Activated CD4-positive, alpha-beta T cell treated with anti-CD3 and anti-CD28 coated beads, Interleukin-2, amount 10 ng/mL, durations not matched to agents 7 days and 5 days (primary cell): ENCODE data around the gene TSPOAP1. TPM values are rescaled to one million over a fixed set of nuclear protein-coding genes. Genes with fewer than 3 reads are reported as not detected.

Experiments
- CTCF ChIA-PET: fragments of 350-600 bp; sonication (Branson Sonifier 250); formaldehyde crosslinking; loops from one replicate; lab custom pipeline; 2021; ENCODE audit warnings: antibody characterized with exemption; lab: Charles Lee
- POLR2A ChIA-PET: fragments of 350-600 bp; sonication (Branson Sonifier 250); formaldehyde crosslinking; loops from one replicate; lab custom pipeline; 2021; ENCODE audit warnings: antibody characterized with exemption; lab: Charles Lee
- DNase-seq: peaks from one replicate; pipeline ENCODE4 v3.0.0-alpha.2; 2020
- H3K27ac Mint-ChIP-seq: one replicate; pipeline ENCODE4 v1.8.0; 2021; ENCODE audit warnings: mild to moderate bottlenecking, moderate library complexity, mixed read lengths
- H3K27me3 Mint-ChIP-seq: one replicate; pipeline ENCODE4 v1.8.0; 2021; ENCODE audit warnings: mixed read lengths
- H3K36me3 Mint-ChIP-seq: one replicate; pipeline ENCODE4 v1.8.0; 2021; ENCODE audit warnings: low read depth, mixed read lengths
- H3K4me1 Mint-ChIP-seq: one replicate; pipeline ENCODE4 v1.8.0; 2021; ENCODE audit warnings: mixed read lengths
- H3K4me3 Mint-ChIP-seq: one replicate; pipeline ENCODE4 v1.8.0; 2021; ENCODE audit warnings: mild to moderate bottlenecking, moderate library complexity, mixed read lengths
- H3K9me3 Mint-ChIP-seq: one replicate; pipeline ENCODE4 v1.8.0; 2021; ENCODE audit warnings: mixed read lengths
- total RNA-seq, 2 experiments: library from RNA; stranded (reverse); gene quantifications; one replicate each; pipeline ENCODE4 v1.2.3, GENCODE V29; 2021

Gene TSPOAP1
- total RNA-seq, 2 experiments from 2014 or later = 44.1 to 57.5 TPM

DNA sequence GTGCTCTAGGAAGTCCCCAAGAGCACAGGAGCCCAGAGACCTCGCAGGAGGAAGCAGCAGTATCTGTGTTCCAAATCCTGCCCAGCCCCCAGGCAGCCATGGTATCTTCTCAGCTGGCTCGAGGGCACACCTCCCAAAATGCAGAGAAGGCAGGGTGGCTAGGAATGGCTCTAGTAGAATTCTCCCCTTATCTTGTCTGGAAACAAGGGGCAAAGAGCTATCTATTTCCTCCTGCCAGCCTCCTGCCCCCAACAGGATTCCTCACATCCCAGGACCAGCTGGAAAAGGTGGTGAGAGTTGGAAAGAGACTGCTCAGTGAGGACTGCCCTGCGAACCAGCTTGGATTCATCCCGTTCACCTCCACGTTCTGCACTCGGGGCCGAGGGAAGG lies 8.6 kb upstream of the TSPOAP1 start:
- H3K27ac Mint-ChIP-seq = peak overlapping the region; percentile 99
- H3K4me1 Mint-ChIP-seq = peaks cover 30% of the 10 kb centered on the region
- no peaks in the 10 kb centered on the region for H3K27me3 Mint-ChIP-seq
- H3K9me3 Mint-ChIP-seq = no peaks in the 10 kb centered on the region
- DNase-seq = peak; percentile 69
- peaks cover 59% of the 10 kb centered on the region for H3K36me3 Mint-ChIP-seq
- H3K4me3 Mint-ChIP-seq = peak overlapping the region; percentile 93
- ChIA-PET CTCF (interaction anchor here (0.8 to 5.0 kb wide), 9 partner anchors 9 to 118 kb away, joined by 3 to 26 read pairs (median 4); partner anchors contain the start of genes MKS1, SUPT4H1 and TSPOAP1), POLR2A (interaction anchor here (1.5 to 10.3 kb wide), 5 partner anchors 7 to 76 kb away, joined by 3 to 244 read pairs (median 66); partner anchors contain the start of genes SUPT4H1 and TSPOAP1)

DNA sequence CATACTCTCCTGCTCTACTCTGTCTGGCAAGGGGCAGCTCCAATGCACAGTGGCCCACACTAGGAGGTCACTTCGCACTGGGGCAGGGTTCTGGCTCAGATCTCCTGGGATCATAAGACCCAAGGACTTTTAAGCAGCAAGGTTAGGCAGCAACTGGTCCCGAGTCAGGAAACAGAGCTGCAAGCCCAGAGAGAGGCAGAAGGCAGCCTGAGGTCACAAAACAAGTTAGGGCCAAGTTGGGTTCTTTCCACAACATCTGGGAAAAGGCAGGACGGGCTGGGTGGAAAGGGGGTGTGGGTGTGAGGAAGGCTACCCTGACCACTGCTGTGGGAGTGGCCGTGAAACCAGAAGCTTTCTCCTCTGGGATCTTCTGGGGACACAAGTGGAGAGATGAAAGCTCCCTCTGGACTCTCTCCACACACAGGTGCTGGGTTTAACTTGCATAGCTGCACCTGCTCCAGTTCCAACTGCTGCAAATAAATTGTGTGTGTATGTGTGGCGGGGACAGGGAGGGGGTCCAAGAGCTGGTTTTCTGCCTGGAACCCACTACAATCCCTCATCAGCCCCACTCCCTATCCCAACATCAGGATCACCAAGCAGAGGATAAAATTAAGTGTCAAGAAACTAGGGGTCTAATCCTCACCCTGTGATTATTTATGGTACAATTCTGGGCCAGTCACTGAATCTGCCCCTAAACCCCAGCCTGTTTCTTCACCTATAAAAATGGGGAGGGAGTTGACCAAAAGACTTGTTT lies 8.0 kb upstream of the TSPOAP1 start:
- CTCF ChIA-PET = interaction anchor here (0.5 to 5.0 kb wide), 12 partner anchors 7 to 1414 kb away, joined by 3 to 26 read pairs (median 3); partner anchors contain the start of genes HSF5, SUPT4H1 and TSPOAP1
- Mint-ChIP-seq H3K4me3 (peak overlapping the region; percentile 93), H3K27me3 (no peaks in the 10 kb centered on the region), H3K9me3 (no peaks in the 10 kb centered on the region), H3K27ac (peak overlapping the region; percentile 99), H3K36me3 (peaks cover 59% of the 10 kb centered on the region), H3K4me1 (peaks cover 25% of the 10 kb centered on the region)
- DNase-seq = no peak
- POLR2A ChIA-PET = interaction anchor here (0.7 to 10.3 kb wide), 7 partner anchors 7 to 1501 kb away, joined by 3 to 244 read pairs (median 7); partner anchors contain the start of genes SUPT4H1 and TSPOAP1

DNA sequence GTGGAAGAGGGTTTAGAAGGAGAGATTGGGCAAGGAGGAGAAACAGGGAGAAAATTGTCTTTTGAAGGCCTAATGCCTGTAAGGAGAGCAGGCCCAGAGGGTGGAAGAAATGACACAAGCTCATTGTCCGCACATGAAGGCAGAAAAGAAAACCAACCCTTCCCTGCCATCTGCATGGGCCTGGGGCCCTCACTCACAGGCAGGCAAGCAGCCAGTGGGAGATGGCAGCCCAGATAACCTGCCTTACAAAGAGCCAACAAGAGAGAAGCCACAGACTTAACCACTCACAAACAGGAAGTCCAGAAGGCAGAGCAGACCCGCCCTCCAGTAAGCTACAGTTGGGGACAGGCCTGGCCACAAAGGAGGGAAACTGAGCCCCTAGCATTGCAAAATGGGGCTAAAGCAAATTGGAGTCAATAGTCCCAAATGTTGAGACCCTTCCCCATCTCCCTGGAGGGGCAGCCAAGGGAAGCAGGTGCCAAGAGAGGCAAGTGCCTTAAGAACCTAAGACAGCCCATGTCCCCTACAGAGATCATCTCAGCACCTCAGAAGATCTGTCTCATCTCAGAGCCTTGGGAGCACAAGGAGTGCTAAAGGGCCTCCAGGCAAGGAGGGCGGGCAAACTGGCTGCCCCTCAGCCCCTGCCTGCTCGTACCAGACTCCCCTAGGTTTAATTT lies 7.3 kb upstream of the TSPOAP1 start:
- peaks cover 24% of the 10 kb centered on the region for H3K4me1 Mint-ChIP-seq

DNA sequence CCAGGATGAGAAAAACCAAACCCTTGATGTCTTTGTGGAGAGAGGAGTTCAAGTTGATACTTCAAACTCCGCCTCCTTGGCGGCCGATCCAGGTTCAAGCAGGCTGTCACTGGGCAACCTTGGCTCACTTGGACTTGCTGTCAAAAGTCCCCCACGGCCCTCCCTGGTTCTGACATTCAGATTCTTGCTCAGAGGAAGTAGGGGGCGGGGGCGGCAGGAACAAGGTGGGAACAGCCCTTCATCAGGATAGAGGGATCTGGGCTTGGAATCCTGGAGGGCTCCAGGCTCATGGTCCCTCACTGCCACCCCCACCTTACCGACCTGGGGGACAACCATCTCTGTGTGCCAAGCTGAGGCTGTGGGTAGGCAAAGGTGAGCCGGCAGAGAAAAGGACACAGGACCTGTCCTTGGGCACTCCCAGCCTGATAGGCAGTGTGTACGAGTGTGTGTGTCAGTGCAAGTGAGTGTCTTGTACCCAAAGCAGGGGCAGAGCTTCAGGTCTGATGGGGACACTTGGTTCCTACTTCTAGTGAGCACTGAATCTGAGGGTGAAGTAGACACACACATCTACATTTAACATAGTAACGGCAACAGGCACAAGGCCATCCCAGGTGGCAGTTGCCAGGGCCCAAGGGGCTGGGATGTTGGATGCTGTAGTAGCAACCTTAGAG lies 6.6 kb upstream of the TSPOAP1 start:
- ChIA-PET POLR2A (interaction anchor here (0.9 to 10.3 kb wide), 6 partner anchors 8 to 1503 kb away, joined by 4 to 244 read pairs (median 36); partner anchors contain the start of genes SUPT4H1 and TSPOAP1), CTCF (interaction anchor here (0.6 to 3.6 kb wide), 6 partner anchors 9 to 296 kb away, joined by 3 to 20 read pairs (median 4); partner anchors contain the start of genes HSF5 and SUPT4H1)
- Mint-ChIP-seq H3K4me3 (peak overlapping the region; percentile 93), H3K27ac (peak overlapping the region; percentile 99), H3K36me3 (peaks cover 62% of the 10 kb centered on the region), H3K4me1 (peaks cover 18% of the 10 kb centered on the region), H3K27me3 (no peaks in the 10 kb centered on the region), H3K9me3 (no peaks in the 10 kb centered on the region)
- DNase-seq = peak; percentile 55

More for the DNA sequence above, 7.3 kb upstream of the TSPOAP1 start:
- peaks cover 62% of the 10 kb centered on the region for H3K36me3 Mint-ChIP-seq
- H3K27ac Mint-ChIP-seq = peak overlapping the region; percentile 99
- CTCF ChIA-PET = interaction anchor here (0.5 to 5.0 kb wide), 10 partner anchors 8 to 1413 kb away, joined by 3 to 26 read pairs (median 4); partner anchors contain the start of genes HSF5 and SUPT4H1
- POLR2A ChIA-PET = interaction anchor here (0.7 to 10.3 kb wide), 7 partner anchors 8 to 1502 kb away, joined by 4 to 244 read pairs (median 7); partner anchors contain the start of genes SUPT4H1 and TSPOAP1
- H3K9me3 Mint-ChIP-seq = no peaks in the 10 kb centered on the region
- peak; percentile 90 for DNase-seq
- no peaks in the 10 kb centered on the region for H3K27me3 Mint-ChIP-seq
- H3K4me3 Mint-ChIP-seq = peak overlapping the region; percentile 93

DNA sequence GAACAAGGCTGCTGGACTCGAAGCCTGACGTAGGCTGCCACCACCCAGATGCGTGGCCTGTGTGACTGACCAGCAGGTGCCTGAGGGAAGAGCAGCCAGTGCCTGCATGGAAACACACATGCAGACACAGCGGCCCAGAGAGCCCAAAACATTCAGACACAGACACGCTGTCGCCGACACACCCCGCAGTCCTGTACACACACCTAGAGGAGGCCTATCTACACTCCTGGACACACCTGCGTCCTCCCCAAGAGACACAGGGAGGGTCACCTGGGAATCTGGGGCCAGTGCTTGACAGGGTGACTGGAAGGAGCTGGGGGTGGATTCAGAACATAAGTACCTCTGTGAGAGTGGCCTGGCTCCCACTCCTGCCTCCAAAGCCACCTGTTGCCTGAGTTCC lies 6.1 kb upstream of the TSPOAP1 start:
- CTCF ChIA-PET = interaction anchor here (1.1 to 3.6 kb wide), 4 partner anchors 9 to 81 kb away, joined by 3 to 20 read pairs (median 6); partner anchors contain the start of gene SUPT4H1
- peak overlapping the region; percentile 93 for H3K4me3 Mint-ChIP-seq
- no peaks in the 10 kb centered on the region for H3K9me3 Mint-ChIP-seq
- H3K4me1 Mint-ChIP-seq = peaks cover 17% of the 10 kb centered on the region
- no peak for DNase-seq
- peak overlapping the region; percentile 99 for H3K27ac Mint-ChIP-seq
- no peaks in the 10 kb centered on the region for H3K27me3 Mint-ChIP-seq
- POLR2A ChIA-PET = interaction anchor here (1.3 to 9.1 kb wide), 4 partner anchors 9 to 328 kb away, joined by 3 to 244 read pairs (median 36); partner anchors contain the start of genes SRSF1 and SUPT4H1
- peaks cover 61% of the 10 kb centered on the region for H3K36me3 Mint-ChIP-seq

DNA sequence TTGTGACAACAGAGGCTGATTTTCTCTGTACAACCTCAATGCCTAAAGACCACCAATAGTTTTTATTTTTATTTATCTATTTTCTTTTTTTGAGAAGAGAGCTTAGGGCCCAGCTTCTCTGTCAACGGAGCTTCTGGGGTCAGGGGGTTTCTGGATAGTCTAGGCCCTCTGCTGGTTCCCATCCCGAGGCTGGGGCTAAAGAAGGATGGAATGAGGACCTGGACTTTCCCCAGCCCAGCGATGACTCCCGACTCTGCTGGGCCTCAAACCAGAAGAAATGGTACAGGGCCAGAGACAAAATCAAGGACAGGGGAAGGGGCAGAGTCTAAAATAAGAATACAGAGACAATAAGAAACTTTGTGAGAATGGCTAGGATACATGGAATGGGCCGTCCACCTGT lies 5.7 kb upstream of the TSPOAP1 start:
- peak overlapping the region; percentile 99 for H3K27ac Mint-ChIP-seq
- H3K4me1 Mint-ChIP-seq = peaks cover 21% of the 10 kb centered on the region
- CTCF ChIA-PET = interaction anchor here (1.2 to 3.6 kb wide), 3 partner anchors 10 to 17 kb away, joined by 3 to 20 read pairs (median 6); no protein-coding TSS in a partner anchor
- DNase-seq = no peak
- H3K27me3 Mint-ChIP-seq = no peaks in the 10 kb centered on the region
- H3K4me3 Mint-ChIP-seq = peak overlapping the region; percentile 93
- H3K9me3 Mint-ChIP-seq = no peaks in the 10 kb centered on the region
- peaks cover 61% of the 10 kb centered on the region for H3K36me3 Mint-ChIP-seq
- POLR2A ChIA-PET = interaction anchor here (1.3 to 9.1 kb wide), 3 partner anchors 9 to 327 kb away, joined by 3 to 244 read pairs (median 5); partner anchors contain the start of genes SRSF1 and SUPT4H1

DNA sequence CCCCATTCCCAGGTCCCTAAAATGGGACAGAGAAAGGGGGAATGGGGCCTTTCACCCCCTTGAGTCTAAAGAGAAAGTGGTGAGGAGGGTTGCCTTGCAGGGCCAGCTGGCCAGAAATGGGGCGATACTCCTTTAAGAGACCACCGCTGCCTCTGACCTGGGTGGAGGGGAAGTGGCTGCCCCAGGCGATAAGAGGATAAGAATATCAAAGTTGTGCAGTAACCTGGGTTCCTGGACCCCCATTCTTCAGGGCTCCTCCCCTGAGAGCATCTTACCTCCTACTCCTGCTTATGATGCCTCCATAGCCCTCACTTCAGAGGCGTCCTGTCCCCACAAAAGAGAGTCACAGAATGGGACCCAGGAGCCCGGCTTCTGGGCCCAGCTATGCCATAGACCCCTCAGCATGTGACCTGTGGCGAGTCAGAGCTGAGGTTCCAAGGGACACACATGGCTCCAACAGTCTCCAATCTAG lies 5.2 kb upstream of the TSPOAP1 start:
- H3K4me1 Mint-ChIP-seq = peaks cover 26% of the 10 kb centered on the region
- no peaks in the 10 kb centered on the region for H3K9me3 Mint-ChIP-seq
- CTCF ChIA-PET = interaction anchor here (1.2 to 3.6 kb wide), 3 partner anchors 10 to 17 kb away, joined by 3 to 20 read pairs (median 6); no protein-coding TSS in a partner anchor
- POLR2A ChIA-PET = interaction anchor here (0.6 to 9.1 kb wide), 5 partner anchors 10 to 1049 kb away, joined by 3 to 244 read pairs (median 5); partner anchors contain the start of genes RNF43, SRSF1 and SUPT4H1
- peak; percentile 47 for DNase-seq
- H3K27me3 Mint-ChIP-seq = no peaks in the 10 kb centered on the region
- peak overlapping the region; percentile 99 for H3K27ac Mint-ChIP-seq
- peak overlapping the region; percentile 93 for H3K4me3 Mint-ChIP-seq
- peaks cover 61% of the 10 kb centered on the region for H3K36me3 Mint-ChIP-seq

DNA sequence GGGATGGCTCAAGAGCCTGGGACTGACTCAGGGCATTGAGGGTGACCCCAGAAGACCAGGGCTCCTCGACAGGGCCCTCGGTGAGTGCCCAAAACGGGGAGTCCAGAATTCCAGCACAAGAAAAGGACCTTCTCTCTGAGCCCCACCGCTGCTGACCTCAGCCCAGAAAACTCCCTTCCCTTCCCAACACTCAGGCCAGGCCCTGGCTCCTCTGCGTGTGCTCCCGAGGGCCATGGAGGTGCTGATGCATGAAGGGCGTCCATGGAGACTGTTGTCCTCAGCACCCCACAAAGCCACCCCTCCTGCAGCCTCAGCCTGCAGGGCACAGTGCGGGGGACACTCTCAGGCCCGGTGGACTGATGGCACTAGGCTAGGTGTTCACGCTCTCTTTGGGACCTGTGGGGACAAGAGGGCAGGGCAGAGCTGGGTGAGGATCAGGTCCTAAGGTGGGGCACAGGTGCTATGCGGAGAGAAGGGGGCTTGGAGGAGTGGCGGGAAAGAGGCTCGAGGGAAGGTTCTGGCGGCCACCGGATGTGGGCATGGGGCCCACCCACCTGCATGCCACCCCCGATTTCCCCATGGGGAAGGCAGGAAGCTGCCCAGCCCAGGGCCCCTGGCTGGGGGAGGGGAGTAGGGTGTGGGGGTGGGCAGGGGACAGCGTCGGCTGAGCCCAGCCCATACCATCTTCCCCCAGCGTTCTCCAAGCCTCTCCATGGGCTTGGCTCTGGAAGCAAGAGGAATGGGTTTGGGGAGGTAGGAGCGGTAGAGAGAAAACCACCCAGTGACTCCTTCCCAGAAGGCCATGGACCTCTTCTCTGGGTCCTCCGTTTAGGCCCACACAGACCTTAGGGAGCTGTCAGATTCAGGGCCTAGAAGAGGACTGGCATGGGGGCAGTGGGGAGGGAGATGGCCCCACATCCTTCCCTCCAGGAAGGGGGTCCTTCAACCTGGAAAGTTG lies 4.5 kb upstream of the TSPOAP1 start:
- POLR2A ChIA-PET = interaction anchor here (0.6 to 9.1 kb wide), 9 partner anchors 11 to 1497 kb away, joined by 3 to 244 read pairs (median 5); partner anchors contain the start of genes RNF43, SRSF1 and SUPT4H1
- no peaks in the 10 kb centered on the region for H3K9me3 Mint-ChIP-seq
- H3K4me3 Mint-ChIP-seq = peak overlapping the region; percentile 93
- peaks cover 33% of the 10 kb centered on the region for H3K4me1 Mint-ChIP-seq
- H3K27me3 Mint-ChIP-seq = no peaks in the 10 kb centered on the region
- CTCF ChIA-PET = interaction anchor here (1.2 to 3.6 kb wide), 6 partner anchors 10 to 19 kb away, joined by 3 to 20 read pairs (median 6); partner anchors contain the start of gene SUPT4H1
- peak overlapping the region; percentile 99 for H3K27ac Mint-ChIP-seq
- peaks cover 55% of the 10 kb centered on the region for H3K36me3 Mint-ChIP-seq
- DNase-seq = peak; percentile 65

DNA sequence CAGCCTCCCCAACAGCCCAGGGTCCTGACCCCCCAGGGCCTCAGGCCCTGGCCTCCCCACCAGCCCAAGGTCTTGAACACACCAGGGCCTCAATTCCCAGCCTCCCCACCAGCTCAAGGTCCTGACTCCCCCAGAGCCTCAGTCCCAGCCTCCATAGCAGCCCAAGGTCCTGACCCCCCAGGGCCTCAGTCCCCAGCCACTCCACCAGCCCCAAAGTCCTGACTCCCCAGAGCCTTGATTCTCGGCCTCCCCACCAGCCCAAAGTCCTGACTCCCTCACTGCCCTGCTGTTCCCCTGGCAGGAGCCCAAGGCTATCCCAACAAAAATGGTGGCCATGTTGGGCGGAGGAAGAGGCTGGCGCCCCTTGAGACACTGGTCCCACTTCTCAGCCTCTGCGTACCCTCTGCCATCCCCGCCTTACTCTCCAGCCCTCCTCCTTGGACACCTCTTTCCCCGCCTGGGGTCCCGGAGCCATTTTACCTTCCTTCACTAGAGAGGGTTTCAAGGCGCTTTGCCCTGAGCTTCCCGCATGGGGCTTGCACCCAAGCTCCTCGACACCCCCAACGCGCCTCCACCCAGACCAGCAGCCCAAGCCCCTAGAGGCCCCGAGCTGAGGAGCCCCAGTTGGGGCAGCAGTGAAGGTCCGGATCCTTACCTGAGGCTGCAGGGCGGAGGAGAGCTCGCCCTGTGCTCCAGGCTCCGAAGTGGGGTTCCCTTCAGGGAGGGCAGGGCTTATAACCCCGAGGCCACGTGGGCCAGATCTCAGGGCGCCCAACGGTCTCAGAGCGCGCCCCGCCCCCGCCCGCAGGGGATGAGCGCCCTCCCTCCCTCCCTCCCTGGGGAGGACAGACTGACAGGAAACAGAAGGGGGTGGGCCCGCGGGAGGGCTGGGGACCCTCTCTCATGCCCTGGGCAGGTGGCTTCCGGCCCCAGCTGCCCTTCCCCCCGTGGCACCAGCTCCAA lies 3.5 kb upstream of the TSPOAP1 start:
- no peaks in the 10 kb centered on the region for H3K9me3 Mint-ChIP-seq
- ChIA-PET POLR2A (interaction anchor here (0.6 to 9.1 kb wide), 7 partner anchors 12 to 1498 kb away, joined by 3 to 244 read pairs (median 6); partner anchors contain the start of genes RNF43 and SUPT4H1), CTCF (interaction anchor here (1.2 to 1.4 kb wide), 4 partner anchors 12 to 85 kb away, joined by 5 to 11 read pairs (median 6); partner anchors contain the start of genes RNF43 and SUPT4H1)
- H3K36me3 Mint-ChIP-seq = peaks cover 46% of the 10 kb centered on the region
- peak; percentile 95 for DNase-seq
- H3K4me3 Mint-ChIP-seq = peak overlapping the region; percentile 93
- H3K27me3 Mint-ChIP-seq = no peaks in the 10 kb centered on the region
- peak overlapping the region; percentile 99 for H3K27ac Mint-ChIP-seq
- peaks cover 39% of the 10 kb centered on the region for H3K4me1 Mint-ChIP-seq
